TTC549 (cell line): ENCODE data around the gene GNG12.
"Not testable (repeated sequence)": the region's sequence is repeated elsewhere in the genome, so short reads cannot be mapped to it uniquely, and the experiment has no call there.

Source experiments
- FAIRE-seq: peaks from 2 replicates; lab custom pipeline; 2012; peaks lifted over from hg19 to GRCh38; lab: Jason Lieb, UNC

GNG12 gene

GRCh38 chr1:67679691-67680090 is 153.6 kb downstream of the GNG12 start:
- FAIRE-seq = no peak

GRCh38 chr1:67677930-67678329 is 155.3 kb downstream of the GNG12 start:
- FAIRE-seq = no peak

GRCh38 chr1:67677408-67677807 is 155.9 kb downstream of the GNG12 start:
- no peak for FAIRE-seq

GRCh38 chr1:67676946-67677345 is 156.3 kb downstream of the GNG12 start:
- FAIRE-seq = no peak

- no peak for FAIRE-seq
Observed at GRCh38 chr1:67676287-67676686, 157.0 kb downstream of the GNG12 start.

- no peak for FAIRE-seq
Observed at GRCh38 chr1:67675800-67676199, 157.5 kb downstream of the GNG12 start.

GRCh38 chr1:67674260-67675011 is 158.8 kb downstream of the GNG12 start:
- FAIRE-seq = no peak

- no peak for FAIRE-seq
Observed at GRCh38 chr1:67673468-67674201, 159.6 kb downstream of the GNG12 start.

GRCh38 chr1:67672260-67672803 is 160.9 kb downstream of the GNG12 start:
- FAIRE-seq = no peak

GRCh38 chr1:67668660-67669059 is 164.6 kb downstream of the GNG12 start:
- no peak for FAIRE-seq

GRCh38 chr1:67666636-67667035 is 166.6 kb downstream of the GNG12 start:
- FAIRE-seq = no peak

- FAIRE-seq = not testable (repeated sequence)
Observed at GRCh38 chr1:67665307-67665706, 168.0 kb downstream of the GNG12 start.

GRCh38 chr1:67664048-67664447 is 169.2 kb downstream of the GNG12 start:
- FAIRE-seq = no peak

- FAIRE-seq = no peak
Observed at GRCh38 chr1:67662884-67663283, 170.4 kb downstream of the GNG12 start.

GRCh38 chr1:67659229-67659628 is 174.0 kb downstream of the GNG12 start:
- FAIRE-seq = no peak

GRCh38 chr1:67657152-67657551 is 176.1 kb downstream of the GNG12 start:
- FAIRE-seq = not testable (repeated sequence)

GRCh38 chr1:67655581-67655980 is 177.7 kb downstream of the GNG12 start:
- no peak for FAIRE-seq

GRCh38 chr1:67653304-67653703 is 180.0 kb downstream of the GNG12 start:
- FAIRE-seq = no peak

- no peak for FAIRE-seq
Observed at GRCh38 chr1:67652800-67653199, 180.5 kb downstream of the GNG12 start.
